H9 (cell line): ENCODE results near the gene BANP. TPM values are rescaled to one million over a fixed set of nuclear protein-coding genes. Genes with fewer than 3 reads are reported as not detected.

Experiments used
- DNase-seq: peaks from one replicate; pipeline ENCODE4 v3.0.0-alpha.2; 2017
- H2AFZ ChIP-seq: one replicate; pipeline ENCODE4 v1.6.1; 2013; ENCODE audit warnings: mild to moderate bottlenecking, low read length, control low read depth, moderate library complexity
- H2AK5ac ChIP-seq: 2 replicates; pipeline ENCODE4 v1.6.1; 2013; ENCODE audit warnings: low read length, control low read depth, mixed read lengths; ENCODE audit not compliant: insufficient read length
- H2BK120ac ChIP-seq: one replicate; pipeline ENCODE4 v1.6.1; 2013; ENCODE audit warnings: low read depth, mild to moderate bottlenecking, low read length, control low read depth, inconsistent platforms; ENCODE audit not compliant: poor library complexity, severe bottlenecking
- H2BK12ac ChIP-seq: 2 replicates; pipeline ENCODE4 v1.6.1; 2013; ENCODE audit warnings: low read length, control low read depth, mixed read lengths, low read depth; ENCODE audit not compliant: insufficient read length
- H2BK15ac ChIP-seq: 2 replicates; pipeline ENCODE4 v1.6.1; 2013; ENCODE audit warnings: low read depth, low read length, control low read depth
- H2BK20ac ChIP-seq: one replicate; pipeline ENCODE4 v1.6.1; 2013; ENCODE audit warnings: low read depth, mild to moderate bottlenecking, low read length, control low read depth, inconsistent platforms; ENCODE audit not compliant: poor library complexity, severe bottlenecking
- H2BK5ac ChIP-seq: 2 replicates; pipeline ENCODE4 v1.6.1; 2013; ENCODE audit warnings: low read length, control low read depth, mixed read lengths; ENCODE audit not compliant: insufficient read length
- H3K14ac ChIP-seq: 2 replicates; pipeline ENCODE4 v1.6.1; 2013; ENCODE audit warnings: low read length, control low read depth; ENCODE audit not compliant: insufficient read depth
- H3K18ac ChIP-seq: 2 replicates; pipeline ENCODE4 v1.6.1; 2013; ENCODE audit warnings: low read depth, mild to moderate bottlenecking, mixed read lengths, low read length, control low read depth; ENCODE audit not compliant: insufficient read length
- H3K23ac ChIP-seq: 2 replicates; pipeline ENCODE4 v1.6.1; 2013; ENCODE audit warnings: low read length, control low read depth, mixed read lengths, low read depth; ENCODE audit not compliant: insufficient read length
- H3K23me2 ChIP-seq: 2 replicates; pipeline ENCODE4 v1.6.1; 2013; ENCODE audit warnings: low read depth, mild to moderate bottlenecking, mixed read lengths, low read length, control low read depth; ENCODE audit not compliant: insufficient read length, poor library complexity, severe bottlenecking
- H3K27ac ChIP-seq: 2 replicates; pipeline ENCODE4 v1.5.1; 2013; ENCODE audit warnings: low read length, control low read depth, mixed read lengths, low read depth; ENCODE audit not compliant: insufficient read length
- H3K27me3 ChIP-seq: 2 replicates; pipeline ENCODE4 v1.6.1; 2013; ENCODE audit warnings: low read length, control low read depth, inconsistent platforms; ENCODE audit not compliant: insufficient read depth
- H3K4ac ChIP-seq: 2 replicates; pipeline ENCODE4 v1.6.1; 2013; ENCODE audit warnings: low read depth, mild to moderate bottlenecking, control low read depth, inconsistent platforms, low read length, moderate library complexity
- H3K4me1 ChIP-seq: 2 replicates; pipeline ENCODE4 v1.6.1; 2013; ENCODE audit warnings: low read length, control low read depth, inconsistent platforms; ENCODE audit not compliant: insufficient read depth
- H3K4me2 ChIP-seq: 2 replicates; pipeline ENCODE4 v1.6.1; 2013; ENCODE audit warnings: low read length, control low read depth, mixed read lengths; ENCODE audit not compliant: insufficient read length, insufficient read depth
- H3K56ac ChIP-seq: 2 replicates; pipeline ENCODE4 v1.6.1; 2013; ENCODE audit warnings: low read depth, mild to moderate bottlenecking, mixed read lengths, low read length, control low read depth; ENCODE audit not compliant: insufficient read length
- H3K79me1 ChIP-seq: 2 replicates; pipeline ENCODE4 v1.6.1; 2013; ENCODE audit warnings: low read depth, mild to moderate bottlenecking, moderate library complexity, low read length, control low read depth, inconsistent platforms; ENCODE audit not compliant: insufficient read depth, poor library complexity, severe bottlenecking
- H3K79me2 ChIP-seq: 2 replicates; pipeline ENCODE4 v1.6.1; 2013; ENCODE audit warnings: low read length, control low read depth, inconsistent platforms; ENCODE audit not compliant: insufficient read depth
- H3K9ac ChIP-seq: 2 replicates; pipeline ENCODE4 v1.6.1; 2013; ENCODE audit warnings: low read length, control low read depth, mixed read lengths; ENCODE audit not compliant: insufficient read length; ENCODE audit errors: extremely low read depth
- H3K9me3 ChIP-seq: one replicate; pipeline ENCODE4 v1.6.1; 2013; ENCODE audit warnings: low read depth, low read length, inconsistent platforms; ENCODE audit not compliant: control insufficient read depth
- H3T11ph ChIP-seq: one replicate; pipeline ENCODE4 v1.6.1; 2013; ENCODE audit warnings: mild to moderate bottlenecking, low read length, control low read depth, inconsistent platforms
- H4K20me1 ChIP-seq: one replicate; pipeline ENCODE4 v1.6.1; 2013; ENCODE audit not compliant: control insufficient read depth, insufficient read length, insufficient read depth
- H4K5ac ChIP-seq: 2 replicates; pipeline ENCODE4 v1.6.1; 2013; ENCODE audit warnings: low read depth, mild to moderate bottlenecking, mixed read lengths, low read length, control low read depth; ENCODE audit not compliant: insufficient read length
- H4K8ac ChIP-seq: replicated peaks from 2 replicates; pipeline ENCODE4 v1.6.1; 2013; ENCODE audit warnings: low read length, control low read depth, mixed read lengths, low read depth; ENCODE audit not compliant: insufficient read length
- H4K91ac ChIP-seq: 2 replicates; pipeline ENCODE4 v1.6.1; 2013; ENCODE audit warnings: low read depth, mild to moderate bottlenecking, moderate library complexity, mixed read lengths, low read length, control low read depth; ENCODE audit not compliant: insufficient read length
- H3K27ac Mint-ChIP-seq, 3 experiments: 2 replicates in 2 of 3; 3 replicates in 1 of 3; pipeline ENCODE4 v1.8.0; 2020 to 2021; ENCODE audit warnings: mixed read lengths in 3 of 3, mild to moderate bottlenecking in 1 of 3, moderate library complexity in 1 of 3
- H3K27me3 Mint-ChIP-seq: 2 replicates; pipeline ENCODE4 v1.8.0; 2021; ENCODE audit warnings: low read depth, mild to moderate bottlenecking, moderate library complexity, mixed read lengths
- H3K36me3 Mint-ChIP-seq, 3 experiments: 2 replicates in 2 of 3; 3 replicates in 1 of 3; pipeline ENCODE4 v1.8.0; 2020 to 2021; ENCODE audit warnings: low read depth in 3 of 3, mixed read lengths in 3 of 3; ENCODE audit not compliant: insufficient read depth in 1 of 3
- H3K4me1 Mint-ChIP-seq, 2 experiments: 2 replicates each; pipeline ENCODE4 v1.8.0; 2020; ENCODE audit warnings: mixed read lengths in 2 of 2
- H3K4me3 Mint-ChIP-seq, 2 experiments: 2 replicates in 1 of 2; 3 replicates in 1 of 2; pipeline ENCODE4 v1.8.0; 2020 to 2021; ENCODE audit warnings: mild to moderate bottlenecking in 2 of 2, mixed read lengths in 2 of 2, moderate library complexity in 1 of 2
- H3K9me3 Mint-ChIP-seq, 2 experiments: 2 replicates in 1 of 2; 3 replicates in 1 of 2; pipeline ENCODE4 v1.8.0; 2020; ENCODE audit warnings: mild to moderate bottlenecking in 2 of 2, mixed read lengths in 2 of 2, moderate library complexity in 1 of 2
- CTCF ChIP-seq: fragments of 200-600 bp; sonication (generic); conservative IDR thresholded peaks from 3 replicates; pipeline ENCODE4 v1.8.0; 2021; ENCODE audit warnings: antibody characterized with exemption, mild to moderate bottlenecking
- WGBS: extraction: QIAGEN DNeasy Blood & Tissue Kit; methylation state at CpG from one replicate; pipeline ENCODE4 v1.1.7; 2013; ENCODE audit warnings: missing lambda C conversion rate, low lambda C conversion rate, mixed read lengths; ENCODE audit not compliant: insufficient read length; ENCODE audit errors: extremely low coverage; 5-methylcytosine and 5-hydroxymethylcytosine counted together
- total RNA-seq: library from RNA; stranded (reverse); gene quantifications from 2 replicates; pipeline ENCODE4 v1.2.1, GENCODE V29; 2021

The BANP gene
- total RNA-seq, 1 experiment from 2014 or later = 24.9 TPM

DNA sequence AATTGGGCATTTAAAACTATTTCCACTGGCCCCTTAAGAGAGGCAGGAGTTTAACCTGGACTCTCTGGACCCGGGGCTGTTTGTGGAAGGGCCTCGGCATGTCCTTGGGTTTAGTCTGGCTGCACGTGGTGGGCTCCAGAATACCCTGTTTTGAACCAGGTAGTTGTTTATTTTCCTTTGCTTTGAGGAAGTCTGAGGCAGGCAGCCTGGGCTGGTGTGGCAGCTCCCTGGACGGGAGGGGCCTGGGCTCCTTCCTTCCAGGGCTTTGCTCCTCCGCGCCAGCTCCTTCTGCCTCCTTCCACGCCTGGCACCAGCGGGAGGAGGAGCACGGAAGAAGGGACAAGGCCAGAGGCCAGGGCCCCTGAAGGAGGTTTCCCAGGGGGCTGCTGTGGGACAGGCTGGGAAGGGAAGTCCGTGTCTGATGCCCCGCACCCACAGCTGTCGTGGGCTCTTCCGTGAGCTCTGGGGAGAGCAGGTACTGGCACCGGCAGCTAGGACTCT is 15.5 kb downstream of the BANP start:
- Histone ChIP-seq H3K79me2 (peaks cover 25% of the 10 kb centered on the region; the same call in 1 of the 2 replicates), H3K23me2 (no peaks in the 10 kb centered on the region), H3K4me1 (no peaks in the 10 kb centered on the region), H3K79me1 (peaks cover 11% of the 10 kb centered on the region), H2BK15ac (no peak overlapping the region), H3K4ac (no peak overlapping the region), H2AFZ (no peak overlapping the region), H4K8ac (no peak overlapping the region), H4K91ac (no peak overlapping the region), H3K9ac (no peak overlapping the region), H2BK12ac (no peak overlapping the region), H4K20me1 (no peaks in the 10 kb centered on the region), H4K5ac (no peak overlapping the region), H3K9me3 (no peaks in the 10 kb centered on the region), H2AK5ac (no peak overlapping the region), H2BK120ac (no peak overlapping the region), H3K14ac (no peak overlapping the region), H3K27me3 (no peaks in the 10 kb centered on the region; the same call in 1 of the 2 replicates), H2BK20ac (no peak overlapping the region), H2BK5ac (no peak overlapping the region), H3K18ac (no peak overlapping the region), H3K56ac (no peak overlapping the region), H3K23ac (no peak overlapping the region), H3T11ph (no peak overlapping the region), H3K27ac (no peak overlapping the region), H3K4me2 (no peak overlapping the region)
- Mint-ChIP-seq H3K4me3 (no peak overlapping the region), H3K27ac (peak overlapping the region in 2 of 3 experiments; percentile 25 to 86; a peak in 5 of 7 replicates), H3K36me3 (peaks cover 11 to 17% (median 17%) of the 10 kb centered on the region in 3 experiments), H3K4me1 (peaks cover 21 to 23% of the 10 kb centered on the region in 2 experiments), H3K9me3 (peaks cover 10% of the 10 kb centered on the region in 2 experiments), H3K27me3 (peaks cover 1% of the 10 kb centered on the region; the same call in 1 of the 2 replicates)
- no peak for DNase-seq
- no CpG with 5 or more reads among the region's 14 CpGs for WGBS
- TF ChIP-seq CTCF = no peak
